OCI-LY3 (cell line): ENCODE results near the gene STARD5.

Source experiments
- EZH2phosphoT487 ChIP-seq: fragments of 200-600 bp; shearing (Covaris generic); IDR thresholded peaks from 2 replicates; pipeline ENCODE4 v1.6.1; 2018; ENCODE audit warnings: antibody characterized with exemption, mixed run types, low read depth
- TF ChIP-seq, protein P1 (sequence below): fragments of 200-600, 300-600 bp; sonication (generic); IDR thresholded peaks from 2 replicates; pipeline ENCODE4 v1.5.1; 2014; ENCODE audit warnings: antibody characterized with exemption, low read length, low read depth

- TF ChIP-seq, protein P1, sequence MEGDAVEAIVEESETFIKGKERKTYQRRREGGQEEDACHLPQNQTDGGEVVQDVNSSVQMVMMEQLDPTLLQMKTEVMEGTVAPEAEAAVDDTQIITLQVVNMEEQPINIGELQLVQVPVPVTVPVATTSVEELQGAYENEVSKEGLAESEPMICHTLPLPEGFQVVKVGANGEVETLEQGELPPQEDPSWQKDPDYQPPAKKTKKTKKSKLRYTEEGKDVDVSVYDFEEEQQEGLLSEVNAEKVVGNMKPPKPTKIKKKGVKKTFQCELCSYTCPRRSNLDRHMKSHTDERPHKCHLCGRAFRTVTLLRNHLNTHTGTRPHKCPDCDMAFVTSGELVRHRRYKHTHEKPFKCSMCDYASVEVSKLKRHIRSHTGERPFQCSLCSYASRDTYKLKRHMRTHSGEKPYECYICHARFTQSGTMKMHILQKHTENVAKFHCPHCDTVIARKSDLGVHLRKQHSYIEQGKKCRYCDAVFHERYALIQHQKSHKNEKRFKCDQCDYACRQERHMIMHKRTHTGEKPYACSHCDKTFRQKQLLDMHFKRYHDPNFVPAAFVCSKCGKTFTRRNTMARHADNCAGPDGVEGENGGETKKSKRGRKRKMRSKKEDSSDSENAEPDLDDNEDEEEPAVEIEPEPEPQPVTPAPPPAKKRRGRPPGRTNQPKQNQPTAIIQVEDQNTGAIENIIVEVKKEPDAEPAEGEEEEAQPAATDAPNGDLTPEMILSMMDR = no peak
- TF ChIP-seq EZH2phosphoT487 = no peak
Observed at GRCh38 chr15:81337713-81338157, 13.8 kb upstream of the STARD5 start.
